Keratinocyte (primary cell): ENCODE data around the gene PAOX. TPM values are rescaled to one million over a fixed set of nuclear protein-coding genes. Genes with fewer than 3 reads are reported as not detected.

ENCODE experiments used
- DNase-seq: peaks from one replicate; pipeline ENCODE4 v3.0.0-alpha.2; 2011; ENCODE audit warnings: low read depth, missing footprints, low spot score
- FAIRE-seq: peaks from 2 replicates; lab custom pipeline; 2011; peaks lifted over from hg19 to GRCh38; lab: Jason Lieb, UNC
- H2AFZ ChIP-seq: 2 replicates; pipeline ENCODE4 v1.6.0; 2012; ENCODE audit warnings: low read length, control low read depth, inconsistent platforms; ENCODE audit not compliant: control insufficient read depth
- H3K27ac ChIP-seq: 2 replicates; pipeline ENCODE4 v1.5.1; 2011; ENCODE audit warnings: low read length; ENCODE audit not compliant: control insufficient read depth, insufficient read depth
- H3K27me3 ChIP-seq: 3 replicates; pipeline ENCODE4 v1.6.0; 2011; ENCODE audit warnings: low read length; ENCODE audit not compliant: control insufficient read depth, insufficient read depth; ENCODE audit errors: extremely low read depth
- H3K36me3 ChIP-seq, 2 experiments: 2 replicates in 1 of 2; 3 replicates in 1 of 2; pipeline ENCODE4 v1.5.1; 2011; ENCODE audit warnings: low read length in 2 of 2, mild to moderate bottlenecking in 1 of 2; ENCODE audit not compliant: control insufficient read depth in 2 of 2, insufficient read depth in 2 of 2; ENCODE audit errors: extremely low read depth in 1 of 2
- H3K4me1 ChIP-seq: 3 replicates; pipeline ENCODE4 v1.5.1; 2011; ENCODE audit warnings: low read length; ENCODE audit not compliant: control insufficient read depth, insufficient read depth; ENCODE audit errors: extremely low read depth
- H3K4me2 ChIP-seq: 3 replicates; pipeline ENCODE4 v1.6.0; 2011; ENCODE audit warnings: low read depth, low read length; ENCODE audit not compliant: control insufficient read depth, insufficient read depth; ENCODE audit errors: extremely low read depth
- H3K4me3 ChIP-seq, 3 experiments: fragments of 200-600 bp in 1 of 3; sonication (generic) in 1 of 3; 2 replicates in 2 of 3; 3 replicates in 1 of 3; pipeline ENCODE4 v1.5.1; 2011 to 2016; ENCODE audit warnings: low read length in 3 of 3, mild to moderate bottlenecking in 3 of 3, control low read depth in 2 of 3, inconsistent platforms in 1 of 3, low read depth in 1 of 3, mixed read lengths in 1 of 3, mixed run types in 1 of 3, moderate library complexity in 1 of 3; ENCODE audit not compliant: control insufficient read depth in 2 of 3, insufficient read depth in 2 of 3; ENCODE audit errors: extremely low read depth in 1 of 3
- H3K79me2 ChIP-seq: 2 replicates; pipeline ENCODE4 v1.6.0; 2012; ENCODE audit warnings: low read length; ENCODE audit not compliant: control insufficient read depth, insufficient read depth
- H3K9ac ChIP-seq: 3 replicates; pipeline ENCODE4 v1.6.0; 2011; ENCODE audit warnings: low read length; ENCODE audit not compliant: control insufficient read depth, insufficient read depth; ENCODE audit errors: extremely low read depth
- H3K9me1 ChIP-seq: 3 replicates; pipeline ENCODE4 v1.6.0; 2011; ENCODE audit warnings: low read length; ENCODE audit not compliant: control insufficient read depth, insufficient read depth; ENCODE audit errors: extremely low read depth
- H3K9me3 ChIP-seq: 2 replicates; pipeline ENCODE4 v1.5.1; 2012; ENCODE audit warnings: low read depth, low read length; ENCODE audit not compliant: control insufficient read depth
- H4K20me1 ChIP-seq: 3 replicates; pipeline ENCODE4 v1.6.0; 2011; ENCODE audit warnings: low read length; ENCODE audit not compliant: control insufficient read depth, insufficient read depth; ENCODE audit errors: extremely low read depth
- CTCF ChIP-seq, 3 experiments: IDR thresholded peaks in 1 of 3; conservative IDR thresholded peaks in 1 of 3; optimal IDR thresholded peaks in 1 of 3; 2 replicates in 2 of 3; 3 replicates in 1 of 3; pipeline versions ENCODE3 to v1.5.1; 2011; ENCODE audit warnings: low read length in 3 of 3, mild to moderate bottlenecking in 3 of 3, moderate library complexity in 2 of 3, control low read depth in 1 of 3, inconsistent platforms in 1 of 3; ENCODE audit not compliant: insufficient read depth in 2 of 3; ENCODE audit errors: extremely low read depth in 1 of 3
- EZH2 ChIP-seq: IDR thresholded peaks from one replicate; pipeline ENCODE4 v1.6.1; 2012; ENCODE audit warnings: inconsistent platforms, mild to moderate bottlenecking, low read length, moderate library complexity
- dilution Hi-C: fragments of 300-500 bp; cut with MboI; formaldehyde crosslinking; loops from one replicate; pipeline ENCODE4 v1.7.0; 2020; ENCODE audit warnings: low sequenced_read_pairs; ENCODE audit not compliant: extremely low pct_ligation_motif_present
- polyA minus RNA-seq, 3 experiments: library from RNA; depleted of rRNA, polyadenylated mRNA; stranded (reverse); fragments of >200 nt; gene quantifications; 1 replicate in 1 of 3; 2 replicates in 1 of 3; 3 replicates in 1 of 3; pipeline ENCODE4 v1.2.3, GENCODE V29; 2011
- polyA plus RNA-seq, 5 experiments: library from polyadenylated mRNA; depleted of rRNA in 3 of 5; stranded (reverse) in 3 of 5; stranded (forward) in 1 of 5; unstranded in 1 of 5; fragments of >200 nt; gene quantifications; 1 replicate in 1 of 5; 2 replicates in 3 of 5; 3 replicates in 1 of 5; pipeline versions ENCODE4 v1.2.1 to v1.2.3, GENCODE V29; 2011 to 2012; ENCODE audit warnings: missing spikeins in 2 of 5, low read depth in 1 of 5, low replicate concordance in 1 of 5

PAOX gene
- polyA plus RNA-seq (2.5 to 2.8 TPM (median 2.6 TPM) in 3 replicates), polyA minus RNA-seq (1.7 to 2.8 TPM (median 2.8 TPM) in 3 replicates)
- 1.3 TPM for polyA plus RNA-seq (2011; ENCODE audit: low read depth)
- polyA plus RNA-seq (2011; cell fraction: cytosol; rRNA removed): 1.4 and 2.8 TPM in 2 replicates
- 4.4 and 4.8 TPM in 2 replicates for polyA plus RNA-seq (2011; cell fraction: nucleus; rRNA removed)
- polyA plus RNA-seq (2012; ENCODE audit: low replicate concordance): 2.3 and 3.2 TPM in 2 replicates
- 3.1 TPM for polyA minus RNA-seq (2011; cell fraction: cytosol; rRNA and poly(A)+ RNA removed)
- polyA minus RNA-seq (2011; cell fraction: nucleus; rRNA and poly(A)+ RNA removed): 1.7 and 2.0 TPM in 2 replicates

DNA sequence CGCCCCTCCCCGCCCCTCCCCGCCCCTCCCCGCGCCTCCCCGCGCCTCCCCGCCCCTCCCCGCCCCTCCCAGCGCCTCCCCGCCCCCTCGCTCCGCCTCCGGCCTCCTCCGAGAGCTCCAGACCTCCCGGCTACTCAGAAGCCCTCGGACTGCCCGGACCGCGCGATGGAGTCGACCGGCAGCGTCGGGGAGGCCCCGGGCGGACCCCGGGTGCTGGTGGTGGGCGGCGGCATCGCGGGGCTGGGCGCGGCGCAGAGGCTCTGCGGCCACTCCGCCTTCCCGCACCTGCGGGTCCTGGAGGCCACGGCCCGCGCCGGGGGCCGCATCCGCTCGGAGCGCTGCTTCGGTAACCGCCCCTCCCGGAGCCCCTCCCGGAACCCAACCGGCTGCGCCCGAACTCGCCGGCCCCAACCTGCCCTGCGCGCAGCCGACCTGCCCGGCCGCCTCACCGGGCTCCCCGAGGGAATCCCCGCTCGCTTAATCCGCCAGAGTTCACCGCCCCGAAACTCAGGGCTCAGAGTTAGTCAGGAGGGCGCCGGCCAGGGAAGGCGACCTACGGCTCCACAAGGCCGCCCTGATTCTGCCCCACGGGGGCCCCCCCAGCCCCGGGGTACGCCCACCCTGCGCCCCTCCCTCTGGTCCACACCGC, at the start of gene PAOX:
Gene PAOX, plus strand, starts transcription at position 111 of the 649 bp plus-strand sequence. Its CDS starts 55 bp downstream, at position 166.
- dilution Hi-C loops: no loop called here
- no peak within 1 kb of the TSS for H3K27ac ChIP-seq
- no peaks in the 10 kb centered on the region for H3K9me1 ChIP-seq
- H3K4me3 ChIP-seq: peak within 1 kb of the TSS; percentile 64 to 77 (median 73)
- H4K20me1 ChIP-seq: no peaks in the 10 kb centered on the region
- no peaks in the 10 kb centered on the region for H3K27me3 ChIP-seq
- peak within 1 kb of the TSS; percentile 92 for H3K4me2 ChIP-seq
- no peak for TF ChIP-seq EZH2
- no peak for TF ChIP-seq CTCF (optimal IDR thresholded peaks at IDR 0.05 in 1 of 3, IDR thresholded peaks at IDR 0.05 in 1 of 3, conservative IDR thresholded peaks at IDR 0.05 in 1 of 3; ENCODE audit: extremely low read depth in 1 of 3, insufficient read depth in 2 of 3, low read length in 3 of 3)
- no peaks in the 10 kb centered on the region for H3K79me2 ChIP-seq
- H3K9me3 ChIP-seq: no peaks in the 10 kb centered on the region
- no peaks in the 10 kb centered on the region for H3K4me1 ChIP-seq
- no peaks in the 10 kb centered on the region for H3K36me3 ChIP-seq
- no peak for FAIRE-seq
- peak within 1 kb of the TSS; percentile 92 for H2AFZ ChIP-seq
- DNase-seq: no peak
- peak within 1 kb of the TSS; percentile 58 for H3K9ac ChIP-seq

GRCh38 chr10:133329491-133330202, 49.4 kb upstream of the PAOX start:
- FAIRE-seq (peak; percentile 36), DNase-seq (peak; percentile 36)
- dilution Hi-C loops: no loop called here
- Histone ChIP-seq H2AFZ (peak overlapping the region; percentile 46), H3K27me3 (peaks cover 68% of the 10 kb centered on the region), H3K9ac (peak overlapping the region; percentile 22), H3K27ac (no peak overlapping the region), H3K4me2 (peak overlapping the region; percentile 83), H3K4me1 (peaks cover 8% of the 10 kb centered on the region), H3K9me3 (no peaks in the 10 kb centered on the region), H3K79me2 (no peaks in the 10 kb centered on the region), H3K36me3 (no peaks in the 10 kb centered on the region), H3K9me1 (no peaks in the 10 kb centered on the region), H4K20me1 (no peaks in the 10 kb centered on the region), H3K4me3 (peak overlapping the region in 2 of 3 experiments; percentile 49 to 62)
- peak; percentile 81 to 95 (median 85) for TF ChIP-seq CTCF (optimal IDR thresholded peaks at IDR 0.05 in 1 of 3, IDR thresholded peaks at IDR 0.05 in 1 of 3, conservative IDR thresholded peaks at IDR 0.05 in 1 of 3; ENCODE audit: extremely low read depth in 1 of 3, insufficient read depth in 2 of 3, low read length in 3 of 3)
- no peak for TF ChIP-seq EZH2
